Effector memory CD8-positive, alpha-beta T cell (primary cell): ENCODE measurements around the gene GALNT10.

Experiments
- ATAC-seq: fragments of 150-1000 bp; cut with Tn5 transposase; replicated peaks from 2 replicates; pipeline ENCODE4 v1.10.0; 2021; ENCODE audit warnings: mild to moderate bottlenecking, moderate library complexity
- DNase-seq, 3 experiments: peaks; one replicate each; pipeline ENCODE4 v3.0.0; 2021
- H3K27ac Mint-ChIP-seq, 2 donors: one replicate each; pipeline ENCODE4 v1.8.0; 2022; ENCODE audit warnings: mild to moderate bottlenecking in 2 of 2, mixed read lengths in 2 of 2, moderate library complexity in 2 of 2
- H3K27me3 Mint-ChIP-seq, 2 donors: one replicate each; pipeline ENCODE4 v1.8.0; 2022; ENCODE audit warnings: mixed read lengths in 2 of 2
- H3K36me3 Mint-ChIP-seq: one replicate; pipeline ENCODE4 v1.8.0; 2022; ENCODE audit warnings: mild to moderate bottlenecking, moderate library complexity, mixed read lengths; ENCODE audit not compliant: insufficient read depth
- H3K4me1 Mint-ChIP-seq, 2 donors: one replicate each; pipeline ENCODE4 v1.8.0; 2022; ENCODE audit warnings: low read depth in 2 of 2, mixed read lengths in 2 of 2
- H3K4me3 Mint-ChIP-seq, 2 donors: one replicate each; pipeline ENCODE4 v1.8.0; 2022; ENCODE audit warnings: mild to moderate bottlenecking in 2 of 2, mixed read lengths in 2 of 2, moderate library complexity in 2 of 2
- H3K9me3 Mint-ChIP-seq, 2 donors: one replicate each; pipeline ENCODE4 v1.8.0; 2022; ENCODE audit warnings: mixed read lengths in 2 of 2

GALNT10 gene

GRCh38 chr5:154201108-154201769, 10.7 kb downstream of the GALNT10 start:
- ATAC-seq, result no peak
- peaks cover 79 to 80% of the 10 kb centered on the region in 2 donors for H3K4me1 Mint-ChIP-seq
- H3K36me3 Mint-ChIP-seq, result peaks cover 8% of the 10 kb centered on the region
- H3K9me3 Mint-ChIP-seq, result no peaks in the 10 kb centered on the region
- peak overlapping the region; percentile 19 to 36 for H3K4me3 Mint-ChIP-seq
- no peaks in the 10 kb centered on the region for H3K27me3 Mint-ChIP-seq
- peak overlapping the region in 1 of 2 donors; percentile 94 for H3K27ac Mint-ChIP-seq
- no peak for DNase-seq

GRCh38 chr5:154202379-154203260, 12.1 kb downstream of the GALNT10 start:
- Mint-ChIP-seq H3K4me1 (peaks cover 76 to 79% of the 10 kb centered on the region in 2 donors), H3K27ac (peak overlapping the region; percentile 80 to 94), H3K27me3 (no peaks in the 10 kb centered on the region), H3K9me3 (no peaks in the 10 kb centered on the region), H3K4me3 (peak overlapping the region; percentile 25 to 83), H3K36me3 (peaks cover 12% of the 10 kb centered on the region)
- DNase-seq (peak in 2 of 3 experiments; percentile 21 to 25), ATAC-seq (peak; percentile 61)

GRCh38 chr5:154203798-154204578, 13.5 kb downstream of the GALNT10 start:
- DNase-seq, result no peak
- Mint-ChIP-seq H3K4me3 (peak overlapping the region; percentile 25 to 83), H3K4me1 (peaks cover 70 to 71% of the 10 kb centered on the region in 2 donors), H3K27me3 (no peaks in the 10 kb centered on the region), H3K27ac (peak overlapping the region; percentile 80 to 94), H3K36me3 (peaks cover 18% of the 10 kb centered on the region), H3K9me3 (no peaks in the 10 kb centered on the region)
- no peak for ATAC-seq

GRCh38 chr5:154205441-154206117, 15.0 kb downstream of the GALNT10 start:
- H3K4me1 Mint-ChIP-seq, result peaks cover 59 to 64% of the 10 kb centered on the region in 2 donors
- ATAC-seq (no peak), DNase-seq (no peak)
- H3K27me3 Mint-ChIP-seq, result no peaks in the 10 kb centered on the region
- H3K36me3 Mint-ChIP-seq, result peaks cover 13% of the 10 kb centered on the region
- H3K27ac Mint-ChIP-seq, result peak overlapping the region; percentile 3 to 94
- H3K9me3 Mint-ChIP-seq, result no peaks in the 10 kb centered on the region
- H3K4me3 Mint-ChIP-seq, result no peak overlapping the region

GRCh38 chr5:154206311-154206710, 15.8 kb downstream of the GALNT10 start:
- no peak overlapping the region for H3K4me3 Mint-ChIP-seq
- DNase-seq (no peak), ATAC-seq (no peak)
- peaks cover 60 to 64% of the 10 kb centered on the region in 2 donors for H3K4me1 Mint-ChIP-seq
- no peaks in the 10 kb centered on the region for H3K9me3 Mint-ChIP-seq
- H3K27ac Mint-ChIP-seq, result peak overlapping the region; percentile 3 to 76
- no peaks in the 10 kb centered on the region for H3K27me3 Mint-ChIP-seq
- H3K36me3 Mint-ChIP-seq, result peaks cover 13% of the 10 kb centered on the region

GRCh38 chr5:154207204-154207603, 16.7 kb downstream of the GALNT10 start:
- H3K4me1 Mint-ChIP-seq, result peaks cover 55 to 56% of the 10 kb centered on the region in 2 donors
- DNase-seq, result no peak
- no peaks in the 10 kb centered on the region for H3K27me3 Mint-ChIP-seq
- ATAC-seq, result no peak
- peaks cover 16% of the 10 kb centered on the region for H3K36me3 Mint-ChIP-seq
- H3K4me3 Mint-ChIP-seq, result no peak overlapping the region
- H3K9me3 Mint-ChIP-seq, result no peaks in the 10 kb centered on the region
- H3K27ac Mint-ChIP-seq, result peak overlapping the region in 1 of 2 donors; percentile 73

GRCh38 chr5:154209591-154210081, 19.1 kb downstream of the GALNT10 start:
- no peak overlapping the region for H3K27ac Mint-ChIP-seq
- no peak for ATAC-seq
- no peak overlapping the region for H3K4me3 Mint-ChIP-seq
- peaks cover 23% of the 10 kb centered on the region for H3K36me3 Mint-ChIP-seq
- H3K27me3 Mint-ChIP-seq, result no peaks in the 10 kb centered on the region
- DNase-seq, result no peak
- peaks cover 43 to 50% of the 10 kb centered on the region in 2 donors for H3K4me1 Mint-ChIP-seq
- no peaks in the 10 kb centered on the region for H3K9me3 Mint-ChIP-seq

- peaks cover 41 to 48% of the 10 kb centered on the region in 2 donors for H3K4me1 Mint-ChIP-seq
- H3K36me3 Mint-ChIP-seq, result peaks cover 23% of the 10 kb centered on the region
- H3K27ac Mint-ChIP-seq, result no peak overlapping the region
- no peak for DNase-seq
- H3K4me3 Mint-ChIP-seq, result no peak overlapping the region
- ATAC-seq, result no peak
- no peaks in the 10 kb centered on the region for H3K9me3 Mint-ChIP-seq
- no peaks in the 10 kb centered on the region for H3K27me3 Mint-ChIP-seq
Measured at GRCh38 chr5:154210163-154210562, 19.6 kb downstream of the GALNT10 start.

GRCh38 chr5:154211641-154212390, 21.3 kb downstream of the GALNT10 start:
- H3K27me3 Mint-ChIP-seq, result no peaks in the 10 kb centered on the region
- H3K27ac Mint-ChIP-seq, result peak overlapping the region in 1 of 2 donors; percentile 81
- no peak overlapping the region for H3K4me3 Mint-ChIP-seq
- no peak for DNase-seq
- no peaks in the 10 kb centered on the region for H3K9me3 Mint-ChIP-seq
- peaks cover 19% of the 10 kb centered on the region for H3K36me3 Mint-ChIP-seq
- H3K4me1 Mint-ChIP-seq, result peaks cover 37 to 53% of the 10 kb centered on the region in 2 donors
- no peak for ATAC-seq

GRCh38 chr5:154213592-154213991, 23.1 kb downstream of the GALNT10 start:
- peaks cover 34 to 51% of the 10 kb centered on the region in 2 donors for H3K4me1 Mint-ChIP-seq
- peaks cover 14% of the 10 kb centered on the region for H3K36me3 Mint-ChIP-seq
- H3K27ac Mint-ChIP-seq, result peak overlapping the region; percentile 54 to 73
- H3K27me3 Mint-ChIP-seq, result no peaks in the 10 kb centered on the region
- H3K9me3 Mint-ChIP-seq, result no peaks in the 10 kb centered on the region
- DNase-seq (no peak), ATAC-seq (no peak)
- H3K4me3 Mint-ChIP-seq, result no peak overlapping the region

GRCh38 chr5:154214371-154215106, 24.0 kb downstream of the GALNT10 start:
- peaks cover 39 to 55% of the 10 kb centered on the region in 2 donors for H3K4me1 Mint-ChIP-seq
- ATAC-seq, result peak; percentile 26

More at GRCh38 chr5:154214371-154215106, 24.0 kb downstream of the GALNT10 start:
- Mint-ChIP-seq H3K36me3 (peaks cover 18% of the 10 kb centered on the region), H3K27ac (peak overlapping the region; percentile 54 to 73), H3K4me3 (peak overlapping the region in 1 of 2 donors; percentile 19), H3K9me3 (no peaks in the 10 kb centered on the region), H3K27me3 (no peaks in the 10 kb centered on the region)
- no peak for DNase-seq
